ENCODE measurements around the gene HACD4. TPM values are rescaled to one million over a fixed set of nuclear protein-coding genes. Genes with fewer than 3 reads are reported as not detected.

Gene HACD4
- total and polyA plus RNA-seq, 8 donors: 0.09 to 1.7 (median 0.28) TPM

GRCh38 chr9:21015129-21015815 lies 16.2 kb downstream of the HACD4 start:
- Histone ChIP-seq H3K4me1 (no peaks in the 10 kb centered on the region), H3K4me3 (no peak overlapping the region), H3K27ac (no peak overlapping the region), H3K36me3 (no peaks in the 10 kb centered on the region), H3K27me3 (no peaks in the 10 kb centered on the region), H3K9me3 (no peaks in the 10 kb centered on the region)
- FAIRE-seq (no peak), ATAC-seq (no peak), DNase-seq (no peak)
- 74 to 81% methylated on average over 5 of the region's 5 CpGs for WGBS, 2 donors
- TF ChIP-seq, protein P1, sequence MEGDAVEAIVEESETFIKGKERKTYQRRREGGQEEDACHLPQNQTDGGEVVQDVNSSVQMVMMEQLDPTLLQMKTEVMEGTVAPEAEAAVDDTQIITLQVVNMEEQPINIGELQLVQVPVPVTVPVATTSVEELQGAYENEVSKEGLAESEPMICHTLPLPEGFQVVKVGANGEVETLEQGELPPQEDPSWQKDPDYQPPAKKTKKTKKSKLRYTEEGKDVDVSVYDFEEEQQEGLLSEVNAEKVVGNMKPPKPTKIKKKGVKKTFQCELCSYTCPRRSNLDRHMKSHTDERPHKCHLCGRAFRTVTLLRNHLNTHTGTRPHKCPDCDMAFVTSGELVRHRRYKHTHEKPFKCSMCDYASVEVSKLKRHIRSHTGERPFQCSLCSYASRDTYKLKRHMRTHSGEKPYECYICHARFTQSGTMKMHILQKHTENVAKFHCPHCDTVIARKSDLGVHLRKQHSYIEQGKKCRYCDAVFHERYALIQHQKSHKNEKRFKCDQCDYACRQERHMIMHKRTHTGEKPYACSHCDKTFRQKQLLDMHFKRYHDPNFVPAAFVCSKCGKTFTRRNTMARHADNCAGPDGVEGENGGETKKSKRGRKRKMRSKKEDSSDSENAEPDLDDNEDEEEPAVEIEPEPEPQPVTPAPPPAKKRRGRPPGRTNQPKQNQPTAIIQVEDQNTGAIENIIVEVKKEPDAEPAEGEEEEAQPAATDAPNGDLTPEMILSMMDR (IDR thresholded peaks at IDR 0.05): no peak
- intact Hi-C loops (cut with DNase I): no loop called here

DNA sequence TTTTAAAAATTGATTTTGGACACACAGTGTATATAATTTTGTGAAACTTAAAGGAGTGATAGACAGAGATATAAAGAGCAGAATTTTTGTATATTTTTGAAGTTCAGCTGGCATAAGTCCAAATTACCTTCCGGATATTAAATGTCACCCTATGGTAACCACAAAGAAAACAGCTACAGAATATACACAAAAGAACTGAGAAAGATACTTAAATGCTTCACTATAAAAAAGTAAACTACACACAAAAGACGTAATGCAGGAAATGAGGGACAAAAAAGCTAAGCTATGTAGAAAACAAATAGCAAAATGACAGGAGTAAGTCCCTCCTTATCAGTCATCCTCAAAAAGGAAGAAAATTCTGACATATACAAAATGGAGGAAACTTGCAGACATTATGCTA lies 29.4 kb downstream of the HACD4 start:
- no peak for FAIRE-seq
- intact Hi-C loops (cut with DNase I): no loop called here
- Histone ChIP-seq H3K27me3 (no peaks in the 10 kb centered on the region), H3K4me3 (no peak overlapping the region), H3K27ac (no peak overlapping the region), H3K36me3 (no peaks in the 10 kb centered on the region), H3K9me3 (no peaks in the 10 kb centered on the region), H3K4me1 (no peaks in the 10 kb centered on the region)
- 94 to 95% methylated on average over 2 of the region's 2 CpGs for WGBS, 2 donors
- DNase-seq: no peak
- ATAC-seq: no peak
- TF ChIP-seq, protein P1 (IDR thresholded peaks at IDR 0.05): no peak

DNA sequence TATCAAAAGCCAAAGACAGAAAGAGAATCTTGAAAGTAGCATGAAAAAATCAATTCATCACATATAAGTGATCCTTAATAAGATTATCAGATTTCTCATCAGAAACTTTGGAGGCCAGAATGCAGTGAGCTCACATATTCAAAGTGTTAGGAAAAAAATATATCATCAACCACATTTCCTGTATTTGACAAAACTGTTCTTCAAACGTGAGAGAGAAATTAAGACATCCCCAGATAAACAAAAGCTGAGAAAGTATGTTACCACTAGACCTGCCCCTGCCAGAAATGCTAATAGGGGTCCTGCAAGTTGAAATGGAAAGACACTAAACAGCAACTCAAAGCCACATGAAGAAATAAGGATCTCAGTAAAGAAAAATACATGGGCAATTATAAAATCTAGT lies 29.9 kb downstream of the HACD4 start:
- H3K27ac ChIP-seq: no peak overlapping the region
- DNase-seq (no peak), ATAC-seq (no peak), FAIRE-seq (no peak)
- intact Hi-C loops (cut with DNase I): no loop called here
- H3K9me3 ChIP-seq: no peaks in the 10 kb centered on the region
- H3K4me1 ChIP-seq: no peaks in the 10 kb centered on the region
- no peaks in the 10 kb centered on the region for H3K27me3 ChIP-seq
- WGBS, 2 donors: 44 to 53% methylated on average over 1 of the region's 1 CpG
- H3K4me3 ChIP-seq: no peak overlapping the region
- TF ChIP-seq, protein P1 (IDR thresholded peaks at IDR 0.05): no peak
- no peaks in the 10 kb centered on the region for H3K36me3 ChIP-seq

DNA sequence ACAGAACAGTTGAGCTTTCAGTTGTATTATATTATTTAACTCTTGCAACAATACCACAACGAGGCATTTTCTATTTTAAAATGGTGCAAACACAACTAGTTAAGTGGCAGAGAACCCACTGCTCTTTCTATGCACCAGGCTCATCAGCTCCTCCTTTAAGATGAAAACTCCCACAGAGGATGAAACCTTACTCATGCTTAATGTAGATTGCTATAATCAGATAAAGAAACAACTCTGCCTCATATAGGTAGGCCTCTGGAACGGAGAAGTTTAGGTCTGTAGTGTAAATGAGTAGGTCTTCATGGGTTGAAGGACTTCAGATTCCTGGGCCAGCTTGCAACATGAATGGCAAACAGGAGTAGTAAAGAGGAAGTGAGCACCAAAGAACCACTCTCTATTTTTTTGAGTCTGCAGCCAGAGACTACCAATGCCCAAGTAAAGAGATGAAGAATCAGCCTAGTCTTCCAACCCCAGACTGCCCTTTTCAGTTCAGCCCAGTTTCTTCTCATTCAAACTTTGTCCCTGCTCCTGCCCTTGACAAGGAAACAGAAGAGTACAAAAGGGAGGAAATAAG lies 33.9 kb downstream of the HACD4 start:
- no peak overlapping the region for H3K4me3 ChIP-seq
- ATAC-seq (no peak), DNase-seq (no peak), FAIRE-seq (no peak)
- WGBS, 2 donors: 90% methylated on average over 2 of the region's 2 CpGs
- intact Hi-C loops (cut with DNase I): no loop called here
- no peaks in the 10 kb centered on the region for H3K4me1 ChIP-seq
- no peaks in the 10 kb centered on the region for H3K27me3 ChIP-seq
- H3K36me3 ChIP-seq: peaks cover 0 to 2% (median 0%) of the 10 kb centered on the region in 3 donors
- TF ChIP-seq, protein P1 (IDR thresholded peaks at IDR 0.05): no peak
- no peak overlapping the region for H3K27ac ChIP-seq
- H3K9me3 ChIP-seq: no peaks in the 10 kb centered on the region

DNA sequence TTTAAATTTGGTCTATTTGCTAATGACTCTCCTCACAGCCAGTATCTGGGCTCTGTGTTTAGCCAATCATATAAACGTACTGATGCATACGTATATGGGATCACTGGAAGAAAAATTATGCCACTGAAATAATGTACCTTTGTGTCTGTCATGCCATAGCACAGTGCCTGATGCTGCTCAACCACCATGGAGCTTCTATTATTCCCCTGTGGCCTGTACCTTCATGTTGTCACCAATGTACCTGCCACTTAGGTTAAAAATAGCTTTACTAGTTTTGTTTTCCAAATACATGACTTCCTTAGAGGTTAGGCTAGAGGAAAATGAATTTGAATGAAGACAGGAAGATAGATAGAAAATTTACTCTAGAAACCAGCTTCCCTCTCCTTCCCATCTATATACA lies 34.6 kb downstream of the HACD4 start:
- Histone ChIP-seq H3K9me3 (no peaks in the 10 kb centered on the region), H3K36me3 (peaks cover 0 to 2% (median 0%) of the 10 kb centered on the region in 3 donors), H3K4me3 (no peak overlapping the region), H3K4me1 (no peaks in the 10 kb centered on the region), H3K27me3 (no peaks in the 10 kb centered on the region), H3K27ac (no peak overlapping the region)
- no peak for DNase-seq
- WGBS, 2 donors: 92 to 95% methylated on average over 2 of the region's 2 CpGs
- no peak for FAIRE-seq
- intact Hi-C loops (cut with DNase I): no loop called here
- TF ChIP-seq, protein P1 (IDR thresholded peaks at IDR 0.05): no peak
- ATAC-seq: no peak
